HUDEP-2 (cell line): Measurements from ENCODE around the gene ATCAY.
A peak's percentile ranks its signal among the peaks of the same experiment; 100 is the strongest.

Experiments
- DNase-seq, 76 experiments: peaks; one replicate each; lab custom pipeline; 2025; ENCODE audit not compliant: unreplicated experiment in 76 of 76; lab: John Stamatoyannopoulos, UW

Gene ATCAY

GRCh38 chr19:3880471-3881271 lies at the start of gene ATCAY:
Gene ATCAY (plus strand): TSS chr19:3880685. CDS start chr19:3885768, 5,083 bp downstream.
- no peak for DNase-seq

- DNase-seq, result no peak
Observed at GRCh38 chr19:3831601-3832000, 48.9 kb upstream of the ATCAY start.

GRCh38 chr19:3832001-3832400 lies 48.5 kb upstream of the ATCAY start:
- no peak for DNase-seq

GRCh38 chr19:3833578-3834348 lies 46.7 kb upstream of the ATCAY start:
- no peak for DNase-seq

DNA sequence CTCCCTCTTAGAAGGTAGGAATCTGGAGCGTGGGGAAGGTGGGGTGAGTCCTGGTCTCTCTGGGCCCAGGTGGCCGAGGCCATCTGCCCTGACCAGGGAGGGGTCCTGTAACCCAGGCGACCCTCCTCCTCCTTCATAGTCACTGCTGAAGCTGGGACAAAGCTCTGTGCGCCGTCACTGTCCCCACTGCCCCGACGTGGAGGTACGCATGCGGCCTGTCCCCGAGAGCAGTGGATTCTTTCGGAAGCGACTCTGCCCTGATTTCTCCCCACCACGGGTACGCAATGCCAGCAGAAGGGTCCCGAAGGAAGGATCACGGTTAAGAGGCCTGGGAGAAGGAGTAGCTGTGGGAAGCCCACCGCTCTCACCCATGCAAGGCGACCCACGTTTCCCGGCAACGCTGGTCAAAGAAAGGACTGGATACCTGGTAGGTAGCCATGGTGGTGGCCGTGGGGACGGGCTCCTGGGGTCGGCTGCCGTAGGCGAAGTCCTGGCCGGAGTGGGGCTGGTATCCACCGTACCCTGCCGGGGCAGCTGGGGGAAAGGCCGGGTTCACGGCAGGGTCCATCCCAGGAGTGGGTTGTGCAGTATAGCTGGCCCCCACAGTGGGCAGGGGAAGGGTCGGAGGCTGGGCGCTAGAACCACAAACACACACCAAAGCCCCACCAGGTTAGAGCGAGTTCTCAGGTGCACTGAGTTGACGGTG lies 46.0 kb upstream of the ATCAY start:
- DNase-seq, result no peak

GRCh38 chr19:3835055-3835435 lies 45.4 kb upstream of the ATCAY start:
- DNase-seq, result no peak

GRCh38 chr19:3836887-3837286 lies 43.6 kb upstream of the ATCAY start:
- DNase-seq, result no peak

DNA sequence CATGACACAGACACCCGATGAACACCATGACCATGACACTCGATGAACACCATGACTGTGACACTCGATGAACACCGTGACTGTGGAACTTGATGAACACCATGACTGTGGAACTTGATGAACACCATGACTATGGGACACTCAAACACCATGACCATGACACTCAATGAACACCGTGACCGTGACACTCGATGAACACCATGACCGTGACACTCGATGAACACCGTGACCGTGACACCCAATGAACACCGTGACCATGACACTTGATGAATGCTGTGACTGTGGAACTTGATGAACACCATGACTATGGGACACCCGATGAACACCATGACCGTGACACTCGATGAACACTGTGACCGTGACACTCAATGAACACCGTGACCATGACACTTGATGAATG lies 43.2 kb upstream of the ATCAY start:
- no peak for DNase-seq

- no peak for DNase-seq
Observed at GRCh38 chr19:3837922-3838321, 42.6 kb upstream of the ATCAY start.

DNA sequence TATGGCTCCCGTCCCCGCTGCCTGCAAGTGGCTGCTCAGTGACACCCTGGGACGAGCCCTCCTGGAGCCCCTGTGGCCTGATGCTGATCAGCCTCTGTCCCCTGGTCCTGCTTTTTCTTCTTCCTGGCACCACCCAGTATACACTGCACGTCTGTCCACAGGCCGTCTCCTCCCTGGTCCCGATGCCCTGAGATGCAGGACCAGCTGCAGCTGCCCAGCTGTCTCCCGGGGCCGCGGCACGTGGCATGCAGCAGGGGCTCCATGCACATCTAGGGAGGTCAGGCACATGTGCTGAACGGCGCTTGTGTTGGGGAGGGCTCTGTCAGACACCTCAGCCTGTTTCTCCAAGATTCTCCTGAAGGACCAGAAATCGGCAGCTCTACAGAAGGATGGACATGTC lies 41.8 kb upstream of the ATCAY start:
- no peak for DNase-seq

- DNase-seq, result no peak
Observed at GRCh38 chr19:3839941-3840340, 40.5 kb upstream of the ATCAY start.

DNA sequence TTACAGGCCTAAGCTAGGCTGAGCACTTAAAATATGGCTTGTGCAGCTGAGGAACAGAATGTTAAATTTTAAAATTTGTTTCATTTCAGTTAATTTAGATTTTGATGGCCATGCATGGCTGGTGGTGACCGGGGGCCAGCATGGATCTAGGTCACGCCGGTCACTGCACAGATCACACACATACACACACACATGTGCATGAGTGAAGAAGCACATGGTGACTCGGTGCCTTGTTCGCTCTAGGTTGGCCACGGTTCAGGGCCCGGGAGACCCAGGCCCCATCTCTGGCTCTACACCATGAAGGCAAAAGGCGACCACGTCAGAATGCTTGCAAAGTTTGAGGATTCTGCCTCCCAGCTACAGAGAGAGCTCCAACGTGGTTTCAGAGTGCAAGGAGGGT lies 39.7 kb upstream of the ATCAY start:
- no peak for DNase-seq

- DNase-seq, result no peak
Observed at GRCh38 chr19:3842948-3843347, 37.5 kb upstream of the ATCAY start.

GRCh38 chr19:3844596-3844995 lies 35.9 kb upstream of the ATCAY start:
- no peak for DNase-seq

GRCh38 chr19:3849092-3849491 lies 31.4 kb upstream of the ATCAY start:
- DNase-seq, result peak in 26 of 76 experiments; percentile 9 to 48 (median 24)

- DNase-seq, result peak in 31 of 76 experiments; percentile 15 to 64 (median 33)
Observed at GRCh38 chr19:3849787-3850186, 30.7 kb upstream of the ATCAY start.

DNA sequence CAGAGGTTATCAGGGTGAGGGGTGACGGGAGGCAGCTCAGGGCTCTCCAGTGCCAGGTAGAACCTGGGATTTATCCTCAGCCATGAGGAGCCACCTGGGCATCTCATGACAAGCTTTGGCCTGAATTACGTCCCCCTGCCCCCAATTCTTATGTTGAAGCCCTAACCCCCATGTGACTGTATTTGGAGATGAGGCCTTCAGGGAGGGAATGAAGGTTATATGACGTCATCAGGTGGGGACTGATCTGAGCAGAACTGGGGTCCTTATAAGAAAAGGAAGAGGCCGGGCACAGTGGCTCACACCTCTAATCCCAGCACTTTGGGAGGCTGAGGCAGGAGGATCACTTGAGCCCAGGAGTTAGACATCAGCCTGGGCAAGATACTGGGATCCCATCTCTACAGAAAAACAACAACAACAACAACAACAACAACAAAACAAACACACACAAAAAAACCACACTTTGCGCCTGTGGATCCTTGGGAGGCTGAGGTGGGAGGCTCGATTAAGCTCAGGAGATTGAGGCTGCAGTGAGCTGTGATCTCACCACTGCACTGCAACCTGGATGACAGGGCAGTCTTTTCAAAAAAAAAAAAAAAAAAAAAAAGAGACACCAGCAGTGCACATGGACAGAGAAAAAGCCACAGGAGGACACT lies 30.0 kb upstream of the ATCAY start:
- no peak for DNase-seq

- no peak for DNase-seq
Observed at GRCh38 chr19:3851254-3852176, 29.0 kb upstream of the ATCAY start.

GRCh38 chr19:3852177-3852511 lies 28.3 kb upstream of the ATCAY start:
- no peak for DNase-seq
